Trophoblast cell (in vitro differentiated cells and primary cell): Measurements from ENCODE around the gene FRMD4A.
A peak's percentile ranks its signal among the peaks of the same experiment; 100 is the strongest.

Source experiments
- DNase-seq, 2 donors: peaks; one replicate each; pipeline ENCODE4 v3.0.0-alpha.2; 2016
- H2AFZ ChIP-seq: 2 replicates; pipeline ENCODE4 v1.6.1; 2013; ENCODE audit warnings: low read length, moderate library complexity, mild to moderate bottlenecking; ENCODE audit not compliant: insufficient read depth, poor library complexity
- H2AK5ac ChIP-seq: 2 replicates; pipeline ENCODE4 v1.6.1; 2013; ENCODE audit warnings: mild to moderate bottlenecking, low read length
- H2BK120ac ChIP-seq: 2 replicates; pipeline ENCODE4 v1.6.1; 2013; ENCODE audit warnings: low read length, mild to moderate bottlenecking, moderate library complexity; ENCODE audit not compliant: insufficient read depth, poor library complexity
- H2BK12ac ChIP-seq: 2 replicates; pipeline ENCODE4 v1.6.1; 2013; ENCODE audit warnings: mild to moderate bottlenecking, low read length, moderate library complexity
- H2BK5ac ChIP-seq: 2 replicates; pipeline ENCODE4 v1.6.1; 2013; ENCODE audit warnings: low read length, low read depth, moderate library complexity, mild to moderate bottlenecking; ENCODE audit not compliant: poor library complexity
- H3K14ac ChIP-seq: 2 replicates; pipeline ENCODE4 v1.6.1; 2013; ENCODE audit warnings: mild to moderate bottlenecking, low read length
- H3K18ac ChIP-seq: 2 replicates; pipeline ENCODE4 v1.6.1; 2013; ENCODE audit warnings: mild to moderate bottlenecking, low read length
- H3K23ac ChIP-seq: 2 replicates; pipeline ENCODE4 v1.6.1; 2013; ENCODE audit warnings: low read length
- H3K27ac ChIP-seq: 2 replicates; pipeline ENCODE4 v1.5.1; 2013; ENCODE audit warnings: low read depth, mild to moderate bottlenecking, inconsistent platforms, low read length, moderate library complexity
- H3K27me3 ChIP-seq: 2 replicates; pipeline ENCODE4 v1.6.1; 2013; ENCODE audit warnings: inconsistent platforms, mild to moderate bottlenecking, low read length, moderate library complexity; ENCODE audit not compliant: insufficient read depth
- H3K36me3 ChIP-seq, 2 experiments: 1 replicate in 1 of 2; 2 replicates in 1 of 2; pipeline ENCODE4 v1.6.1; 2013; ENCODE audit warnings: low read length in 2 of 2, mild to moderate bottlenecking in 2 of 2, moderate library complexity in 1 of 2; ENCODE audit not compliant: insufficient read depth in 2 of 2, control insufficient read depth in 1 of 2
- H3K4ac ChIP-seq: 2 replicates; pipeline ENCODE4 v1.6.1; 2013; ENCODE audit warnings: low read depth, mild to moderate bottlenecking, low read length, moderate library complexity
- H3K4me1 ChIP-seq, 2 experiments: 1 replicate in 1 of 2; 2 replicates in 1 of 2; pipeline ENCODE4 v1.6.1; 2013; ENCODE audit warnings: low read length in 2 of 2, mild to moderate bottlenecking in 2 of 2, moderate library complexity in 1 of 2; ENCODE audit not compliant: insufficient read depth in 2 of 2, control insufficient read depth in 1 of 2
- H3K4me2 ChIP-seq: 2 replicates; pipeline ENCODE4 v1.6.1; 2013; ENCODE audit warnings: inconsistent platforms, mild to moderate bottlenecking, low read length, moderate library complexity
- H3K4me3 ChIP-seq: 2 replicates; pipeline ENCODE4 v1.5.1; 2013; ENCODE audit warnings: mild to moderate bottlenecking, low read depth, low read length, inconsistent platforms
- H3K79me1 ChIP-seq: one replicate; pipeline ENCODE4 v1.6.1; 2013; ENCODE audit warnings: low read length
- H3K79me2 ChIP-seq: 2 replicates; pipeline ENCODE4 v1.6.1; 2013; ENCODE audit warnings: low read length, mild to moderate bottlenecking; ENCODE audit not compliant: control insufficient read depth, insufficient read depth, poor library complexity
- H3K9ac ChIP-seq: 2 replicates; pipeline ENCODE4 v1.6.1; 2013; ENCODE audit warnings: mild to moderate bottlenecking, low read length
- H3K9me3 ChIP-seq: 2 replicates; pipeline ENCODE4 v1.6.1; 2013; ENCODE audit warnings: low read depth, mild to moderate bottlenecking, control low read depth, inconsistent platforms, low read length; ENCODE audit not compliant: insufficient read depth
- H4K12ac ChIP-seq: 2 replicates; pipeline ENCODE4 v1.6.1; 2013; ENCODE audit warnings: low read depth, mild to moderate bottlenecking, low read length, moderate library complexity
- H4K8ac ChIP-seq: 2 replicates; pipeline ENCODE4 v1.6.1; 2013; ENCODE audit warnings: low read depth, mild to moderate bottlenecking, low read length, moderate library complexity
- H4K91ac ChIP-seq: one replicate; pipeline ENCODE4 v1.6.1; 2013; ENCODE audit warnings: low read depth, mild to moderate bottlenecking, low read length, moderate library complexity
- WGBS: extraction: QIAGEN DNeasy Blood & Tissue Kit; methylation state at CpG from one replicate; pipeline ENCODE4 v1.1.7; 2013; ENCODE audit warnings: missing lambda C conversion rate; ENCODE audit not compliant: insufficient read length, insufficient coverage; ENCODE audit errors: extremely low coverage; 5-methylcytosine and 5-hydroxymethylcytosine counted together

FRMD4A gene

DNA sequence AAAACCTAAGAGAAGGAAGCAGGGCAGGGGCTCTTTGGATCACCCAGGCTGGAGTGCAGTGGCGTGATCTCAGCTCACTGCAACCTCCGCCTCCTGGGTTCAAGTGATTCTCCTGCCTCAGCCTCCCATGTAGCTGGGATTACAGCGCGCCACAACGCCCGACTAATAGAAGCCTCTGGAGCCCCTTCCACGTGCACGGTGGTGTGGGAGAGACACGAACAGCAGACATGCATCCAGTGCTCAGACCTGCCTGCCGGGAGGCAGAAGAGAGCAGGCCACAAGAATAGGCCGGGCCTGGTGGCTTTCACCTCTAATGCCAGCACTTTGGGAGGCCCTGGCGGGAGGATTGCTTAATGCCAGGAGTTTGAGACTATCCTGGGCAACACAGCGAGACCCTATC, 647.7 kb downstream of the FRMD4A start:
- Histone ChIP-seq H3K9ac (no peak overlapping the region), H3K4me1 (no peaks in the 10 kb centered on the region), H3K9me3 (no peaks in the 10 kb centered on the region), H3K18ac (no peak overlapping the region), H2AK5ac (no peak overlapping the region), H3K79me2 (no peaks in the 10 kb centered on the region), H3K23ac (no peak overlapping the region), H3K36me3 (peaks cover 32 to 35% of the 10 kb centered on the region in 2 experiments), H2AFZ (no peak overlapping the region), H3K79me1 (no peaks in the 10 kb centered on the region), H3K27ac (no peak overlapping the region), H3K4ac (no peak overlapping the region), H4K8ac (no peak overlapping the region), H2BK12ac (no peak overlapping the region), H3K14ac (no peak overlapping the region), H4K12ac (no peak overlapping the region), H3K27me3 (no peaks in the 10 kb centered on the region), H3K4me3 (no peak overlapping the region), H4K91ac (no peak overlapping the region), H3K4me2 (no peak overlapping the region), H2BK5ac (no peak overlapping the region), H2BK120ac (no peak overlapping the region)
- no peak for DNase-seq
- WGBS = no CpG with 5 or more reads among the region's 13 CpGs

DNA sequence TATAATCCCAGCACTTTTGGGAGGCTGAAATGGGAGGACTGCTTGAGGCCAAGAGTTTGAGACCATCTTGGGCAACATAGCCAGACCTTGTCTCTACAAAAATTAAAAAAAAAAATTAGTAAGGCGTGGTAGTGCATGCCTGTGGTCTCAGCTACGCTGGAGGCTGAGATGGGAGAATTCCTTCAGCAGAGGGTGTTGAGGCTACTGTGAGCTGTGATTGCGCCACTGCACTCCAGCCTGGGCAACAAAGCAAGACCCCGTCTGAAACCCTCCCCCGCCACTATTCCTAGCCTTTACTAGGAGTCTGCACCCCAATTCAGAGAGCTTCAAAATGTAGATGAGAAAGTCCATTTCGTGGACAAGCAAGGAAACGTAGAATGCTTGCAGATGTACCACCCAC, 648.8 kb downstream of the FRMD4A start:
- Histone ChIP-seq H3K18ac (no peak overlapping the region), H3K9ac (no peak overlapping the region), H3K79me1 (no peaks in the 10 kb centered on the region), H2AK5ac (no peak overlapping the region), H3K27ac (no peak overlapping the region), H2AFZ (no peak overlapping the region), H3K14ac (no peak overlapping the region), H2BK12ac (no peak overlapping the region), H2BK120ac (no peak overlapping the region), H3K36me3 (peaks cover 28 to 32% of the 10 kb centered on the region in 2 experiments), H3K23ac (no peak overlapping the region), H3K79me2 (no peaks in the 10 kb centered on the region), H3K4me2 (no peak overlapping the region), H4K12ac (no peak overlapping the region), H3K4ac (no peak overlapping the region), H4K91ac (no peak overlapping the region), H4K8ac (no peak overlapping the region), H3K9me3 (no peaks in the 10 kb centered on the region), H2BK5ac (no peak overlapping the region), H3K4me1 (no peaks in the 10 kb centered on the region), H3K4me3 (no peak overlapping the region), H3K27me3 (no peaks in the 10 kb centered on the region)
- no CpG with 5 or more reads among the region's 7 CpGs for WGBS
- DNase-seq = peak in 1 of 2 donors; percentile 42

DNA sequence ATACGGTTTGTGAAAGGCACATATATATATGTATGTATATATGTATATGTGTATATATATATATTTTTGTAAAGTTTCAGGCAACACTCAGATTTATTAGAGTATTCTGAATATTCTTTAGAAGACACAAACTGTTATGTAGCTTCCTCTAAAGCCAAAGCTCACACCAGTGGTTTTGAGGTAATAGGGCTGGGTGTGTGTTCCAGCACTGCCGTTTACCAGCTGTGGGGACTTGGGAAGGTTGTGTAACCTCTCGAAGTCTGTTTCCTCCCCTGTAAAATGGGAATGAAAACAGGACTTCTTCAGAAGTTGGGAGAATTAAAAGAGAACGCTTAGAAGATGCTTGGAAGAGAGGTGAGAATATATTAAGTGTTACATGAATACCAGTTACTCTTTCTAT, 649.2 kb downstream of the FRMD4A start:
- Histone ChIP-seq H3K4me3 (no peak overlapping the region), H4K8ac (no peak overlapping the region), H2BK12ac (no peak overlapping the region), H3K23ac (no peak overlapping the region), H3K27ac (no peak overlapping the region), H2AK5ac (no peak overlapping the region), H2BK120ac (no peak overlapping the region), H2BK5ac (no peak overlapping the region), H3K27me3 (no peaks in the 10 kb centered on the region), H3K79me1 (no peaks in the 10 kb centered on the region), H3K79me2 (no peaks in the 10 kb centered on the region), H3K4ac (no peak overlapping the region), H3K4me2 (no peak overlapping the region), H3K14ac (no peak overlapping the region), H3K9me3 (no peaks in the 10 kb centered on the region), H4K91ac (no peak overlapping the region), H3K4me1 (no peaks in the 10 kb centered on the region), H3K36me3 (peaks cover 27 to 32% of the 10 kb centered on the region in 2 experiments), H3K18ac (no peak overlapping the region), H4K12ac (no peak overlapping the region), H2AFZ (no peak overlapping the region), H3K9ac (no peak overlapping the region)
- WGBS = no CpG with 5 or more reads among the region's 4 CpGs
- DNase-seq = no peak

DNA sequence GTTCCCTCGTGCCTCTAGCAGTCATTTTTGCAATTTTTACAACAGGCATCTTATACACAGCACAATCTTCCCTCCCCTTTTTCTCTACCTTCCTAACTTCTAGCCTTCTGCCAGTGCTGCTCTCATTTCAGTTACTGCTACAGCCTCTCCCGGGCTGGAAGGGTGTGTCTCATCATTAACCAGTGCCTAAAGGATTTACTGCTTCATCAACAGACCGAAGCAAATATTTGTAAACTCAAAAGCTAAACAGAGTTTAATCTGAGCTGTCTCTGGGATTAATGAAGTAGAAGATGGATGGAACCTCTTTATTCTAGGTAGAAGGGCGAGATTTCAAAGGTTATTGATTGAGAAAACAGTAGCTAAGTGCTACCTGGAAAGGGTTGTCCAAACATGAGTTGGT, 649.6 kb downstream of the FRMD4A start:
- Histone ChIP-seq H2BK12ac (no peak overlapping the region), H3K4me2 (no peak overlapping the region), H3K79me2 (no peaks in the 10 kb centered on the region), H3K36me3 (peaks cover 25 to 32% of the 10 kb centered on the region in 2 experiments), H3K14ac (no peak overlapping the region), H2BK120ac (no peak overlapping the region), H3K18ac (no peak overlapping the region), H4K8ac (no peak overlapping the region), H3K23ac (no peak overlapping the region), H3K79me1 (no peaks in the 10 kb centered on the region), H3K4ac (no peak overlapping the region), H3K9me3 (no peaks in the 10 kb centered on the region), H4K12ac (no peak overlapping the region), H3K9ac (no peak overlapping the region), H3K4me3 (no peak overlapping the region), H3K4me1 (no peaks in the 10 kb centered on the region), H3K27ac (no peak overlapping the region), H4K91ac (no peak overlapping the region), H2AFZ (no peak overlapping the region), H3K27me3 (no peaks in the 10 kb centered on the region), H2BK5ac (no peak overlapping the region), H2AK5ac (no peak overlapping the region)
- WGBS = no CpG with 5 or more reads among the region's 4 CpGs
- DNase-seq = no peak
